ENCODE measurements around the gene MAN2A1.

The MAN2A1 gene

DNA sequence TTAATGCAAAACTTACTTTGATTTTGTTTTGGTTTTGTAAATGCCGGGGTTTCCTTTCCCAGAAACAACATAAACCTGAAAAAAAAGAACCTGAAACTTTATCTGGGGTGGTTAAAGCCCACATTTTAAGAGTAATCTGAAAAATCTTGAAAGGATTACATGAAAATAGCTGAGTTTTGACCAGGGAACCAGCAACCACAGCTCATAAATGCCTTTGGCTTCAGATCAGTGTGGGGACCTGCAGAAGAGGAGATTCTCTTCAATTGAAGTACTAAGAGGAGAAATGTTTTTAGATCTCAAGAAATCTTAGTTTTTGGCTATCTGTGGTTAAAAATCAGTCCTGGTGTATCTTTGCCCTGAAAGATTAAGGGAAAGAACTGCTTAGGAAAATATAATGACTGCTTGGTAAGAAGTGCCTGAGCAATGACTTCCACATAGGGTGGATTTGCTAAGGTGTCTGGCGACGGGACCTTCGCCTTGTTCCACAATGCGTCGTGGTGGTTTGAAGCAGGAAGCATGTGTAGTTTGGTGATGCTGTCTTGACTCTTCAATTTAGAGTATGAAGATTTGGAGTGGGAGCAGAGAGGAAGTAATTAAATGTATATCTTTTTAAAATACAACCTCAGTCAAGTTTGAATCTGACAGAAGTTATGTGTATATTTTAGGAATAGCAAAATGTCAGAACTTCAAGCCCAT lies 186.5 kb downstream of the MAN2A1 start:
- TF ChIP-seq, protein P1, sequence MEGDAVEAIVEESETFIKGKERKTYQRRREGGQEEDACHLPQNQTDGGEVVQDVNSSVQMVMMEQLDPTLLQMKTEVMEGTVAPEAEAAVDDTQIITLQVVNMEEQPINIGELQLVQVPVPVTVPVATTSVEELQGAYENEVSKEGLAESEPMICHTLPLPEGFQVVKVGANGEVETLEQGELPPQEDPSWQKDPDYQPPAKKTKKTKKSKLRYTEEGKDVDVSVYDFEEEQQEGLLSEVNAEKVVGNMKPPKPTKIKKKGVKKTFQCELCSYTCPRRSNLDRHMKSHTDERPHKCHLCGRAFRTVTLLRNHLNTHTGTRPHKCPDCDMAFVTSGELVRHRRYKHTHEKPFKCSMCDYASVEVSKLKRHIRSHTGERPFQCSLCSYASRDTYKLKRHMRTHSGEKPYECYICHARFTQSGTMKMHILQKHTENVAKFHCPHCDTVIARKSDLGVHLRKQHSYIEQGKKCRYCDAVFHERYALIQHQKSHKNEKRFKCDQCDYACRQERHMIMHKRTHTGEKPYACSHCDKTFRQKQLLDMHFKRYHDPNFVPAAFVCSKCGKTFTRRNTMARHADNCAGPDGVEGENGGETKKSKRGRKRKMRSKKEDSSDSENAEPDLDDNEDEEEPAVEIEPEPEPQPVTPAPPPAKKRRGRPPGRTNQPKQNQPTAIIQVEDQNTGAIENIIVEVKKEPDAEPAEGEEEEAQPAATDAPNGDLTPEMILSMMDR (IDR thresholded peaks at IDR 0.05; ENCODE audit: extremely low read depth, insufficient read depth, missing control alignments) = no peak
- DNase-seq (ENCODE audit: low spot score) = no peak
- in situ Hi-C loops (cut with MboI; ENCODE audit: low pct_unique_long_range_greater_than_20kb, low sequenced_read_pairs, unreplicated experiment) = no loop called here

DNA sequence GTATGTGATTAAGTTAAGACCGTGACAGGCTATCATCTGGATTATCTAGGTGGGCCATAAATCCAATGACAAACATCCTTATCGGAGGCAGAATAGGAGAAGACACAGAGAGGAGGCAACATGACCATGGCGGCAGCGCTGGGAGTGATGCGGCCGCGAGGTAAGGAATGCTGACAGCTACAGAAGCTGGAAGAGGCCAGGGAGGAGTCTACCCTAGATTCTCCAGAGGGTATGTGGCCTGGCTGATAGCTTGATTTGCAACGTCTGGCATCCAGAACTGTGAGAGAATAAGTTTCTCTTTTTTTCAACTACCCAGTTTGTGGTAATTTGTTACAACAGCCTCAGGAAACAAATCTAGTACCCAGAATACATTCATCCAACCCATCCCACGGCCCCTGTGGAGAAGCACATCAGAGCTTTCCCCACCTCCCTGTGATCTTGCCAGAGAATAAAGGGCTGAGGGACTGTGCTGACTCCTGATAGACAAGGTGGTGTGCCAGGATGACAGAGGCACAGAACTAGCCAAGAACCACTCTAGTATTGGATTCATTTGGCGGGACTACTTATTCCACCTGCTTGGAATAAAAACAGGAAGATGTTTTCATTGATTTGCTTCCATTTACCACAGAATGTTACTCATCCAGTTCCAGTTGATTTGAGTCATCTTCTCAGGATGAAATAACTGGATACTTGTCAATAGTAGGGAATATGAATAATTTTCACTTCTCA lies 187.4 kb downstream of the MAN2A1 start:
- no peak for DNase-seq (ENCODE audit: low spot score)
- TF ChIP-seq, protein P1 (IDR thresholded peaks at IDR 0.05; ENCODE audit: extremely low read depth, insufficient read depth, missing control alignments) = no peak
- in situ Hi-C loops (cut with MboI; ENCODE audit: low pct_unique_long_range_greater_than_20kb, low sequenced_read_pairs, unreplicated experiment) = no loop called here

DNA sequence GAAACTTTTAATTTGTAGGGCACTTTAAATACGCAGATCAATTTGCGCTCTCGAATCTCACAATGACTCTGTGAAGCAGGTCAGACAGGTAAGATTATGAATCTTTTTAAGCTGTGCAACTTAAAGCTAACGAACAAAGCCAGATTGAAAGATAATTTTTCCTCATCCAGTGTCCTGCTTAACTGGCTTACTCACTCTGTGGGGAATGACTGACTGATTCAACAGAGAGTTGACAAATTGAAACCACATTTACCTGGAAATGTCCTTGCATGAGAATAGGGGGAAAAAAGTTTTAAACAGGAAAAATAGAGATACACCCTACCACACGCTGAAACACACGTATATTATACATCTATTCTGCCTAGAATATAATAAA lies 187.9 kb downstream of the MAN2A1 start:
- in situ Hi-C loops (cut with MboI; ENCODE audit: low pct_unique_long_range_greater_than_20kb, low sequenced_read_pairs, unreplicated experiment) = no loop called here
- DNase-seq (ENCODE audit: low spot score) = no peak
- TF ChIP-seq, protein P1 (IDR thresholded peaks at IDR 0.05; ENCODE audit: extremely low read depth, insufficient read depth, missing control alignments) = no peak

DNA sequence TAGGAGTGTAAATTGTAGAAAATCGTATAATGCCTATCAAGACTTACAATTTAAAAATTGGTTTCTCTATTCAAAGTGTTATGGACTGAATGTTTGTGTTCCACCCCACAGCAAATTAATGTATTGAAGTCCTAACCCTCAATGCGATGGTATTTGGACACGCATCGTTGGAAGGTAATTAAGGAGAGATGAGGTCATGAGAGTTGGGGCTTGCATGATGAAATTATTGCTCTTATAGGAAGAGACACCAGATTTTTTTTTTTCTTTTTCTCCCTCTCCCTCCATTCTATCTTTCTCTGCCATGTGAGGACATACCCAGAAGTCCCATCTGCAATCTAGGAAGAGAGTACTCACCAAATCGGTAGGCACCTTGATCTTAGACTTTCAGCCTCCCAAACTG lies 189.2 kb downstream of the MAN2A1 start:
- DNase-seq (ENCODE audit: low spot score) = no peak
- in situ Hi-C loops (cut with MboI; ENCODE audit: low pct_unique_long_range_greater_than_20kb, low sequenced_read_pairs, unreplicated experiment) = no loop called here
- TF ChIP-seq, protein P1 (IDR thresholded peaks at IDR 0.05; ENCODE audit: extremely low read depth, insufficient read depth, missing control alignments) = no peak

DNA sequence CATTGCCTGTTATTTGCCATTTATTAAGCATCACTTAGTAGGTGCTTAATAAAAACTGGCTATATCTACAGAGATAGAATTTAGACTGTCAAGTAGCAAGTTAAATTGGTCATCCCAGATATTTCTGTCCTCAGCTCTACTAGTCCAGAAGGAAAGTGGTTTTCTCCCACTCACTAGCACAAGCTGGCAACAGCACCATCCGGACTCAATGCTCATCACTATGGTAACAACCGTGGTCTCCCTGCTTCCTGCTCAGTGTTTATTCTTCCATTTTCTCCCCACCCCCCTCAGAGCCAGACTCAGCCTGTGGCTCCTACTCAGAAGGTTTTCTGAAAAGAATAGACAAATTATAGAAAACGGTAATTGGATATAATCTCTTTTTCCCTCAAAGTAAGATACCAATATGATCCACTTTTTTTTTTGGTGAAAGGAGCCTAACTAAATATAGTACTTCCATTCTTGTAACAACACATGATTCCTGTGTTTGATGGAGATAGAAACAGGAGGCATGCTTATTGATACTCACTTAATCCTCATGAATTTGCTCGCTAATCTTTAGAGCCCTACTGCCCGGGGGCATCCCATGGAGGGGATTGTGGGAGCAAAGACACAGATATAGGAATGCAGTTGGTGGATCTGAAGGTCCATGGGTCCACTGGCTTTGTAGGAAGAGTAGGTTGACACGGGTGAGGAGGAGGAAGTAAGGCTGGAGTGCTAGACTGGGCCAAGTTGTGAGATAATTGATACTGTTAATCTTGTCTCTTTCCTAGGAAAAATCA lies 191.4 kb downstream of the MAN2A1 start:
- in situ Hi-C loops (cut with MboI; ENCODE audit: low pct_unique_long_range_greater_than_20kb, low sequenced_read_pairs, unreplicated experiment) = no loop called here
- TF ChIP-seq, protein P1 (IDR thresholded peaks at IDR 0.05; ENCODE audit: extremely low read depth, insufficient read depth, missing control alignments) = no peak
- DNase-seq (ENCODE audit: low spot score) = no peak

DNA sequence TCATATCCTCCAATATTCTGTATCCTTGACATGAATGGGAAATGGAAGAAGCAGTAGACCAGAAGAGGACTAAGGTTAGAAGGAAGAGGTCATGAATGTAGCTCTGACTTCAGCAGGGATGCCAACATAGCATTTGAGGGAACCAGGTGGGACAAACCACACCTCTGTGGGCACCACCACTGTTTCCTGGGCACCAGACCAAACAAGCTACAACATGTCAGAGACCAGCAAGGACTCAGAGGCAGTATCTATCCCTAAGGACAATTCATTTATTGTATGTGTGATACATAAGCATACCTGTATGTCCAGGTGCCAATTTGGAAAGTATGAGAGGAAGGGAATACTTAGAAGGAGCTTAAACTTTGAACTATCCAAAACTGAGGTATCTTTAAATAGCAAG lies 192.8 kb downstream of the MAN2A1 start:
- DNase-seq (ENCODE audit: low spot score) = no peak
- in situ Hi-C loops (cut with MboI; ENCODE audit: low pct_unique_long_range_greater_than_20kb, low sequenced_read_pairs, unreplicated experiment) = no loop called here
- TF ChIP-seq, protein P1 (IDR thresholded peaks at IDR 0.05; ENCODE audit: extremely low read depth, insufficient read depth, missing control alignments) = no peak
